Right hindlimb (tissue), 1 donor: ENCODE data around the gene LZTR1.

Source experiments
- DNase-seq: peaks from one replicate; pipeline ENCODE4 v3.0.0-alpha.2; 2018

The LZTR1 gene

GRCh38 chr22:20983081-20983771 is 1.1 kb downstream of the LZTR1 start:
- DNase-seq = no peak

DNA sequence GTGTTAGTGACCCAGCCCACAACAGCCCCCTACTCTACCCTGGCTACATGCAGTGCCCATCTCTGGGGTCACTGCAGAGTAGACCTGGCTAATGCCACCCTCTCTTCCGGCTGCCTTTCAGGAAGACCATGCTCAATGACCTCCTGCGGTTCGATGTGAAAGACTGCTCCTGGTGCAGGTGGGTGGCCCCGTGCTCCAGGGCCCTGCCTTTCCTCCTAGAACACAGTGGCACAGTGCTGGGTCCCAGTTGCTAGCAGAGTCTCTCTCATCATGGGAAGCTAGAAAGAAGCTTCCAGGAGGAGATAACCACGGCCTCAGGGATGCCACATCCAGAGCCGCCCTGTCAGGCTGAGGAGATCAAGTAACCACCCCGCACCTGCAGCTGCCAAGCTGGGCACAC is 3.6 kb downstream of the LZTR1 start:
- no peak for DNase-seq

GRCh38 chr22:20986365-20986764 is 4.3 kb downstream of the LZTR1 start:
- DNase-seq = no peak

DNA sequence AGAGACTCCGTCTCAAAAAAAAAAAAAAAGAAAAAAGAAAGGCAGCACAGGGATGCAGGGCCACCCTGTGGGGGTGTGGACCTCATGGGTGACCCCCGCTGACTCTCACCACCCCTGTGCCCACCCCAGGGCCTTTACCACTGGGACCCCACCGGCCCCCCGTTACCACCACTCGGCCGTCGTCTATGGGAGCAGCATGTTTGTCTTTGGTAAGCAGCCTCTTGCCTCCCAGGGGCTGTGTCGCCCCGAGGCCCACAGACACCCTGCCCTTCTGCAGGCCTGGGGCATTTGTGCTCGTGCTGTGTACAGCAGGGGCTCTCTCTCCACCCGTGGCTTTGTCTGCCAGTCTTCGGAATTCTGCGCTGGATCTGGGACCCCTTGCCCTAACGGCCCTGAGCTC is 5.3 kb downstream of the LZTR1 start:
- DNase-seq = no peak

- no peak for DNase-seq
These were observed 6.7 kb downstream of the LZTR1 start for GRCh38 chr22:20988573-20989322.

- DNase-seq = no peak
These were observed 7.4 kb downstream of the LZTR1 start for GRCh38 chr22:20989323-20990138.

- no peak for DNase-seq
These were observed 8.4 kb downstream of the LZTR1 start for GRCh38 chr22:20990184-20991180.

DNA sequence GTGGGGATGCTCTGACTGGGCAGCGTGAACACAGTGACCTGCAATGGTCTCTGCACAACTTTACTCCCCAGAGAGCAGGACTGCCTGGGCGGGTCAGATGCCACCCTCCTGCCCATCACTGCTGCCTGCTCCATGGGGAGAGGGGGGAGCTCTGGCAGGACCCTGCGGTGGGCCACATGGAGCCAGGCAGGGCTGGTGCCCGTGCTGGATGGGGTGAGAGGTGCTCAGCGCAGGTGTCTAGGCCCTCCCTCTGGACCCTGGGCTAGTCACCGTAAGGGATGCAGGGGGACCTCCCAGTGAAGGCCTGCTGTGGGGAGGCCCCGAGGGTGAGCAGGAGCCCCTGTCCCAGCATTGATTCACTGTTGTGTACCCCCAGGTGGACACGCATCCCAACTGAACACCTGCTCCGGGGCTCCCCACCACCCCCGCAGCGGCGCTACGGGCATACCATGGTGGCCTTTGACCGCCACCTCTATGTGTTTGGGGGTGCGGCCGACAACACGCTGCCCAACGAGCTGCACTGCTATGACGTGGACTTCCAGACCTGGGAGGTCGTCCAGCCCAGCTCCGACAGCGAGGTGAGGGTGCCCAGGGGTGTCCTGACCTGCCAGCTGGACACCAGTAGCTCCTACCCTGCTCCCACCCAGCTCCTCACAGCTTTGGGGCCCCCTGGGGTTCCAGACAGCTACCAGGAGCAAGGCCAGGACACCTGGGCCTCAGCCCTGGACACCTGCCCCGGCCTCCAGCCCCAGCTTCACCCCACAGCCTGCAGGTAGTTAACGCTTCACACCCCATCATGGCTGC is 9.4 kb downstream of the LZTR1 start:
- DNase-seq = no peak

DNA sequence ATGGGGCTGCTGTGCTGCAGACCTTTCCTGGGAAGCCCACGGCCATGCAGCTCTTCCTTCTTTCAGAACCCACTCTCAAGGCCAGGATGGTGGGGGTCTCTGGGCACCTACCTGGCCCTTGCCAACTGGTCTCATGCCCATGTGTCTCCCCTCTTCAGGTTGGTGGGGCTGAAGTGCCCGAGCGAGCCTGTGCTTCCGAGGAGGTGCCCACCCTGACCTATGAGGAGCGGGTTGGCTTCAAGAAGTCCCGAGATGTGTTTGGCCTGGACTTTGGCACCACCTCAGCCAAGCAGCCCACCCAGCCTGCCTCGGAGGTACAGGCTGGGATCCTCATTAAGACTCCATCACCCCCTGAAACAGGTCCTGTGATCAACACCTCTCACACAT is 10.0 kb downstream of the LZTR1 start:
- no peak for DNase-seq

DNA sequence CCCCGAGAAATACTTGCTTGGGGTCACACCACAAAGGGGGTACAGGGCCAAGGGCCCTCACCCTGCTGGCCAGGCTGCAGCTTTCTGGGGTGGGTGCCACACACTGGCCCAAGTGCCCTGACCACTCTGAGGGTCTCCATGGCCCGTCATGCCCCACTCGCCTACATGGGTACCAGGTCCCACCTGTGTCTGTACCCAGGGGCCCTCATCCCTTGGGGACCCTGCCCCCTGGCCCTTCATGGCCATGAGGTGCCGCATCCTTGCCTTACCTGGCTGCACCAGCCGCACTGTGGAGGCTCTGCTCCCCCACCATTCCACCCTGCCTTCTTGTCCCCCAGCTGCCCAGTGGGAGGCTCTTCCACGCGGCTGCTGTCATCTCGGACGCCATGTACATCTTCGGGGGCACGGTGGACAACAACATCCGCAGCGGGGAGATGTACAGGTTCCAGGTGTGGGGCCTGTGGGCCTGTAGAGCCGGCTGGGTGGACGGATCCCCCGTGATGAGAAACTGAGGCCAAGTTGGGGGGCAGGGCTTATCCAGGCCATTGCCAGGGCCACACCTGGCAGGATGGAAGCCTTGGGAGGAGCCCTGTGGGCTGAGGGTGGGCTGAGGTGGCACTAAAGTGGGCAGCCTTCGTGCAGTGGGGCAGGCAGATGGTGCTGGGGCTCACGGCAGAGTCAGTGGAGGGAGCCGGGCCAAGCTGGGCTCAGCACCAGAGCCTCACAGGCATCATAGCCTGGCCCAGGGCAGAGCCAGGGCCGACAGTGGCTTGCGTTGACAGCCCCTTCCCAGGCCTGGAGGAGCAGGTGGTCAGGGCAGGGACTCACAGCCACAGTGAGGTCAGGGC is 10.6 kb downstream of the LZTR1 start:
- DNase-seq = no peak

DNA sequence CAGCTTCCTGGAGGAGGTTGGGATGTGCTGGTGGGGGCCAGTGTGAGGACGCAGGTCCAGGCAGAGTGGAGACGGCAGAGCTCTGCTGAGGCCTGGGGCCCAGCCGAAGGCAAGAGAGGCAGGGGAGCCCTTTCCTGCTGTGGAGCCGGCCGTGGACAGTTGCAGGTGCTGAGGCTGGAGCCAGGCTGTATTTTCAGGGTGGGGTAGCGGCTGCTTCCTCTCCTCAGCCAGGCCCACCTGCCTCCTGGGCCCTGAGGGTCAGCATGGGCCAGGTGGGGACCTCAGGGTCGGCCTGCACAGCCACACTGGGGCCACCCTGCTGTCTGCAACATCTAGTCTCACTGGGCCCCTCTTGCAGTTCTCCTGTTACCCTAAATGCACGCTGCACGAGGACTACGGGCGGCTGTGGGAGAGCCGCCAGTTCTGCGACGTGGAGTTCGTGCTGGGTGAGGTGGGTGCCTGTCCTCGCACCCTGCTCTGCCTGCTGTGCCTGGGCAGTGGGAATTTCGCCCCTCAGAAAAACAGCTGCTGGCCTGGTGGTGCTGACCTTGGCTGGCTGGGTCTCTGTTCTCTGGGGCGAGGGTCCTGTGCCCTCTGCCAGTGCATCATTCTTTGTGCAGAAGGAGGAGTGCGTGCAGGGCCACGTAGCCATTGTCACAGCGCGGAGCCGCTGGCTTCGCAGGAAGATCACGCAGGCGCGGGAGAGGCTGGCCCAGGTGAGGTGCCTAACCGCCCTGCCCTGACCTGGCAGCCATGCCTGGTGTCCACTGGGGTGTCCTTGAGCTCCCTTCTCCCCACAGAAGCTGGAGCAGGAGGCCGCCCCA is 11.4 kb downstream of the LZTR1 start:
- no peak for DNase-seq

DNA sequence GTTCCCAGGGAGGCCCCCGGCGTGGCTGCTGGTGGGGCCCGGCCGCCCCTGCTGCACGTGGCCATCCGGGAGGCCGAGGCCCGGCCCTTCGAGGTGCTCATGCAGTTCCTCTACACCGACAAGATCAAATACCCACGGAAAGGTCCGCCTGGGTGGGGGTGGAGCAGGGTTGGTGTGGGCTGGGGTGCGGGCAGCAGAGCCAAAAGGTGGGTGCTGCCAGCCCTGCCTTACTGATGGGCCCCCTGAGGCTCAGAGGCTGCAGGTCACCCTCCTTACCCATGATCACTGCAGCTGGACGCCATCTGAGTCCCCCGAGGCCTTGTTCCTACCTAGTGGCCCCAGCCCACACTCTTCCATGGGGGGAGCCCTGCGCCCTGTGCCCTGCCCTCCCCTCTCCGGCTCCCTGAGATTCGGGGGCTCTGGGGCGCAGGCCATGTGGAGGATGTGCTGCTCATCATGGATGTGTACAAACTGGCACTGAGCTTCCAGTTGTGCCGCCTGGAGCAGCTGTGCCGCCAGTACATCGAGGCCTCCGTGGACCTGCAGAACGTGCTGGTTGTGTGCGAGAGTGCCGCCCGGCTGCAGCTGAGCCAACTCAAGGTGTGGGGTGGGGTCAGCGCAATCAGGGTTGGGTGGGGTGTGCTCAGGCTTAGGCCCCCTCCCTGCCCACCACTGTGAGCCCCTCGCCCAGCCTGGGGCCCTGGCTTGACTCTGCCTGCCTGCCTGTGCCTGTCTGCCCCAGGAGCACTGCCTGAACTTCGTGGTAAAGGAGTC is 12.2 kb downstream of the LZTR1 start:
- DNase-seq = no peak

DNA sequence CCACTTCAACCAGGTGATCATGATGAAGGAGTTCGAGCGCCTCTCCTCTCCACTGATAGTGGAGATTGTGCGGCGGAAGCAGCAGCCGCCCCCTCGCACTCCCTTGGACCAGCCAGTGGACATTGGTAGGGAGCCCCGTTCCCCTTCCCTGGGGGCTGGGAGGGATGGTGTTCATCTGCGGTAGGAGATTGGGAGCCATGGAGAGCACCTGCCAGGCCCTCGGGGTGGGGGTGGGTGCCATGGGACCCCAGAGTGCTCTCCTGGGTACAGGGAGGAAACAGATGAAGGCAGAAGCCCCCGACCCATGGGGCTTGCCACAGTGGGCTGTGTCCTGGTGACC is 12.8 kb downstream of the LZTR1 start:
- no peak for DNase-seq

GRCh38 chr22:20995329-20996030 is 13.4 kb downstream of the LZTR1 start:
- DNase-seq = no peak

DNA sequence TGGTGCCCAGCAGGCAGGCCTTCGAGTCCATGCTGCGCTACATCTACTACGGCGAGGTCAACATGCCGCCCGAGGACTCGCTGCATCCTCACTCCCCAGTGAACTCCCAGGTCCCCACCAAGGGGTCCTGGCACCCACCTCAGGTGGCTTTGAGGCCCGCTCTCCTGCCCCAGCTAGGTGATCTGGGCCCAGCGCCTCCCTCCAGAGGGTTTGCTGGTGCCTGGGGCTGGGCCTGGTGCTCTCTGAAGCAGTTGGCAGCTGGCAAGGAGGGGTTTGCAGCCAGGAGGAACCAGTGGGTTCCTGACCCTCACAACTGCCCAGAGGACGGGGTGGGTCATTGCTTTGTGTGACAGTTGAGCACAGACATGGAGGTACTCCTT is 13.9 kb downstream of the LZTR1 start:
- DNase-seq = no peak

DNA sequence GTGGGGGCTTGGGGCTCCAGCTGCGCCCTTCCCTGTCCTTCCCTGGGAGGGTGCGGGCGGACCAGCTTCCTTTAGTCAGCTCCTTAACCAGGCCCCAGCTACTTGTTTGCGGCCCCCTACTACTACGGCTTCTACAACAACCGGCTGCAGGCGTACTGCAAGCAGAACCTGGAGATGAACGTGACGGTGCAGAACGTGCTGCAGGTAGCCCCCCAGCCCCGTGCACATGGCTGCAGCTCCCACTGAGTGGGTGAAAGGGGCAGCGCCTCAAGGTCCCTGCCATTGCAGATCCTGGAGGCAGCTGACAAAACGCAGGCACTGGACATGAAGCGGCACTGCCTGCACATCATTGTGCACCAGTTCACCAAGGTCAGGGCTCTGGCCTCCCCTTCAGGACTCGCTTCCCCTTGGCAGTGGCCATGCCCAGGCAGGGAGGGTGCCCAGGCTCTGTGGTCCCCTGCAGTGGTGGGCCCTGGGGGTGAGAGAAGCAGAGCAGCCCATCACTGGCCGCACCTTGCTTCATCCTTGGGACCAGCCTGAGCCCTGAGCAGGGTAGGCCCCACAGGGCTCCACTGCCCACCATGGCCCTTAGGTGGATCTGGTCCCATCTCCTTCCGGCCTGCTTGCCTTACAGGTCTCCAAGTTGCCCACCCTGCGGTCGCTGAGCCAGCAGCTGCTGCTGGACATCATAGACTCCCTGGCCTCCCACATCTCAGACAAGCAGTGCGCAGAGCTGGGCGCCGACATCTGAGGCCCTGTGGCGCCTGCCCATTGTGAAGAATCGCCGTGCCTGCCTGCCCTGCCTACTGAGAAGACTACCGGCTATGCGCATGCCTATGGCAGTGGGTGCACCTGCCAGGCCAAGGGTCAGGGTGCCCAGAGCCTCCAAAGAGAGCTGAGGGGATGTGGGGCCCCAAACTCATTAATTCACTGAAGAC is 14.8 kb downstream of the LZTR1 start:
- DNase-seq = no peak
